Ishikawa (cell line): ENCODE results near the gene ZMPSTE24.

Source experiments
- CEBPB ChIP-seq: IDR thresholded peaks from 2 replicates; pipeline ENCODE4 v1.6.1; 2012
- CREB1 ChIP-seq: IDR thresholded peaks from 2 replicates; pipeline ENCODE4 v1.6.1; 2012; ENCODE audit warnings: low read depth
- EGR1 ChIP-seq: IDR thresholded peaks from 2 replicates; pipeline ENCODE4 v1.6.1; 2012
- EP300 ChIP-seq: IDR thresholded peaks from 2 replicates; pipeline ENCODE4 v1.6.1; 2012; ENCODE audit warnings: borderline replicate concordance
- FOXM1 ChIP-seq: IDR thresholded peaks from 2 replicates; pipeline ENCODE4 v1.6.1; 2012; ENCODE audit warnings: low read depth, borderline replicate concordance
- NFIC ChIP-seq: IDR thresholded peaks from 2 replicates; pipeline ENCODE4 v1.6.1; 2012
- RAD21 ChIP-seq: IDR thresholded peaks from 2 replicates; pipeline ENCODE4 v1.6.1; 2012; ENCODE audit warnings: low read depth
- TAF1 ChIP-seq: IDR thresholded peaks from 2 replicates; pipeline ENCODE4 v1.6.1; 2012; ENCODE audit warnings: low read depth, mild to moderate bottlenecking
- TCF12 ChIP-seq: IDR thresholded peaks from 2 replicates; pipeline ENCODE4 v1.6.1; 2012; ENCODE audit warnings: low read depth
- TEAD4 ChIP-seq: IDR thresholded peaks from 2 replicates; pipeline ENCODE4 v1.6.1; 2012
- YY1 ChIP-seq: IDR thresholded peaks from 2 replicates; pipeline ENCODE4 v1.6.1; 2012; ENCODE audit warnings: low read depth
- ZBTB7A ChIP-seq: IDR thresholded peaks from 2 replicates; pipeline ENCODE4 v1.6.1; 2012; ENCODE audit warnings: low read depth
- TF ChIP-seq, protein P1 (sequence below): IDR thresholded peaks from 2 replicates; pipeline ENCODE4 v1.6.1; 2012
- TF ChIP-seq, protein P2 (sequence below): IDR thresholded peaks from 2 replicates; pipeline ENCODE4 v1.6.1; 2012; ENCODE audit warnings: low read depth, mild to moderate bottlenecking
- TF ChIP-seq, protein P3 (sequence below): IDR thresholded peaks from 2 replicates; pipeline ENCODE4 v1.6.1; 2012

Gene ZMPSTE24

DNA sequence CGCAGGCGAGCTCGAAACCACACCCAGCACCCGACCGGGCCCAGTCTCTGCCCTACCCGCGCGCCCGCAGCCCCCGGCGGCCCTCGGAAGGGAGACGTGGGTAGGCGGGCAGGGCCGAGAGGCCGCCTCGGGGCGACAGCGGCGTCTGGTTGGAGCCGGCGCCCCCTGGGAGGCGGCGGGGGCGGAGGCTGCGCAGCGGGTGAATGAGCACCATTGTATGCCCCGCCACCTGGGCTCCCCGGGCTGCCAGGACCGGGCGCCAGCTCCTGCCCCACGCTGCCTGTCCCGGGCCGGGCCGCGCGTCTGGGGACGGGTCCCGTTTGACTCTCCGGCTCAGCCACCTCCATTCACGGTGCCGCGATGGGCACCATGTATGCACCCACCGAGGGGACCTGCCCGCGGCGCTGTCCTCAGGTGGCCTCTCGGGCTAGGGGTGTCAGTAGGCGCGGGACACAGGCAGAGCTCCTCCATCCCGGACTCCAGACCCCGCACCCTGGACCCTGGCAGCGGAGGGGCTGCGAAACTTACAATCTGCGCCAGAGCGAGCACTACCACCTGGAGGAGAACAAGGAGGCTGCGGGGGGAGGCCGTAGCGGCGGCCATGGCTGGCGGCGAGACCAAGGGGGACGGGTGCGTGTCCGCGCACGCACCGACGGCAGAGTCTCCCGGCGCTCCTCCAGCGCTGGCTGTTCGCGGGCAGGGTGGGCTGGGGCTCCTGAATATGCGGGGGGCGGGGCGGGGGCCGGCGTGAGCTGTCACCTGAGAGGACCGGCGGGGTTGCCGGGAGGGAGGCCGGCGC is 58.8 kb downstream of the ZMPSTE24 start, which contains the start of gene COL9A2:
Gene COL9A2 (minus strand): TSS at position 692 of the 799 bp plus-strand sequence. CDS start 89 bp downstream, at position 603.
- peak; percentile 76; the same call in 1 of the 2 replicates for TF ChIP-seq TCF12
- TF ChIP-seq EP300, result peak; percentile 44; the same call in 1 of the 2 replicates
- TF ChIP-seq EGR1, result peak; percentile 91
- TF ChIP-seq, protein P1, sequence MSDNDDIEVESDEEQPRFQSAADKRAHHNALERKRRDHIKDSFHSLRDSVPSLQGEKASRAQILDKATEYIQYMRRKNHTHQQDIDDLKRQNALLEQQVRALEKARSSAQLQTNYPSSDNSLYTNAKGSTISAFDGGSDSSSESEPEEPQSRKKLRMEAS, result no peak; the same call in 1 of the 2 replicates
- TF ChIP-seq NFIC, result peak; percentile 56; the same call in 1 of the 2 replicates
- no peak; the same call in 1 of the 2 replicates for TF ChIP-seq ZBTB7A
- no peak for TF ChIP-seq TEAD4

DNA sequence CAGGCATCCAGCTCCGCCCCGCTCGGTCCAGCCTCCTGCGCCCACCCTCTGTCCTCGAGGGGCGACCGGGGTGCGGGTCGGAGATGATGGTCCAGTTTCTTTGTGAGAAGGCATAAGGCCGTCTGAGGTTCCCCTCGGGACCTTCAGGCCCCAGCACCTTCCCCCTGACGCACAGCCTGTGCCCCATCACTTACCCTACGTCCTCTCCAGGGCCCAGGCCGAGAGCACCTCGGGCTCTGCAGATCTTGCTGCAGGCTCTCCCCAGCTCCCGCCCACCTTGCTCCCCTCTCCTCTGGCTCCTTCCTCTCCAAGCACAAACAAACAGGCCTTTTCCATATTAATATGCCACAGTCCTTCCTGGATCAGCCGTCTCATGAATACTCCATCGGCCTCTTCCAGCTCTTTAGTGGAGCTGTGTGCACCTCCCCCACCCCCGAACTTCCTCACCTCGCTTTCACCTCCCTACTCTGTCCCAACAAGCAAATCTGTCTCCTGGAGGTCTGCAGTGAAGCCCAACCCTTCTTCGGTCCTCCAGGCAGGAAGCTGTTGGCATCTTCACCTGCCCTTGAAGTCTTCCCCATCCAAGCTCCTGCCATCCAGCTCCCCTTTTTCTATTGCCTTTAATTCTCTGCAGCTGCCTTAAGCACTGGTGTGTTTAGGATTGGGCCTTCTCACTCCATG is 59.5 kb downstream of the ZMPSTE24 start:
- no peak for TF ChIP-seq NFIC
- TF ChIP-seq, protein P1, result no peak
- TF ChIP-seq YY1, result no peak
- TF ChIP-seq, protein P2, sequence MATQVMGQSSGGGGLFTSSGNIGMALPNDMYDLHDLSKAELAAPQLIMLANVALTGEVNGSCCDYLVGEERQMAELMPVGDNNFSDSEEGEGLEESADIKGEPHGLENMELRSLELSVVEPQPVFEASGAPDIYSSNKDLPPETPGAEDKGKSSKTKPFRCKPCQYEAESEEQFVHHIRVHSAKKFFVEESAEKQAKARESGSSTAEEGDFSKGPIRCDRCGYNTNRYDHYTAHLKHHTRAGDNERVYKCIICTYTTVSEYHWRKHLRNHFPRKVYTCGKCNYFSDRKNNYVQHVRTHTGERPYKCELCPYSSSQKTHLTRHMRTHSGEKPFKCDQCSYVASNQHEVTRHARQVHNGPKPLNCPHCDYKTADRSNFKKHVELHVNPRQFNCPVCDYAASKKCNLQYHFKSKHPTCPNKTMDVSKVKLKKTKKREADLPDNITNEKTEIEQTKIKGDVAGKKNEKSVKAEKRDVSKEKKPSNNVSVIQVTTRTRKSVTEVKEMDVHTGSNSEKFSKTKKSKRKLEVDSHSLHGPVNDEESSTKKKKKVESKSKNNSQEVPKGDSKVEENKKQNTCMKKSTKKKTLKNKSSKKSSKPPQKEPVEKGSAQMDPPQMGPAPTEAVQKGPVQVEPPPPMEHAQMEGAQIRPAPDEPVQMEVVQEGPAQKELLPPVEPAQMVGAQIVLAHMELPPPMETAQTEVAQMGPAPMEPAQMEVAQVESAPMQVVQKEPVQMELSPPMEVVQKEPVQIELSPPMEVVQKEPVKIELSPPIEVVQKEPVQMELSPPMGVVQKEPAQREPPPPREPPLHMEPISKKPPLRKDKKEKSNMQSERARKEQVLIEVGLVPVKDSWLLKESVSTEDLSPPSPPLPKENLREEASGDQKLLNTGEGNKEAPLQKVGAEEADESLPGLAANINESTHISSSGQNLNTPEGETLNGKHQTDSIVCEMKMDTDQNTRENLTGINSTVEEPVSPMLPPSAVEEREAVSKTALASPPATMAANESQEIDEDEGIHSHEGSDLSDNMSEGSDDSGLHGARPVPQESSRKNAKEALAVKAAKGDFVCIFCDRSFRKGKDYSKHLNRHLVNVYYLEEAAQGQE, result no peak
- TF ChIP-seq EGR1, result no peak
- no peak for TF ChIP-seq TCF12
- no peak for TF ChIP-seq EP300
- no peak for TF ChIP-seq ZBTB7A
- TF ChIP-seq TAF1, result no peak
- no peak for TF ChIP-seq CREB1

DNA sequence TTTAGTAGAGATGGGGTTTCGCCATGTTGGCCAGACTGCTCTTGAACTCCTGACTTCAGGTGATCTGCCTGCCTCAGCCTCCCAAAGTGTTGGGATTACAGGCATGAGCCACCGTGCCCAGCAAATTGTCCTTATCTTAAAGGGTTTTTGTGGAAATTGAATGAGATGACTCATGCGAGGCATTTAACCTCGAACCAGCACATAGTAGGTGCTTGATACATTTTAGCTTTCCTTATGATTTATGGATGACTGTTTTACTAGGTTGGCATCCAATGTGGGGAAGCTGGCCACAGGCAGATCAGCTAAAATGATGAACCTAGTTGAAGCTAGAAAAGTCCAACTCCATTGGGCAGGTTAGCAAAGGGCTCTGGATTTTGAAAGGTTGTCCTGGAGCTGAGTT is 60.4 kb downstream of the ZMPSTE24 start:
- TF ChIP-seq YY1 (no peak), FOXM1 (no peak), TCF12 (no peak), ZBTB7A (no peak), TAF1 (no peak), RAD21 (no peak), TEAD4 (no peak)
- TF ChIP-seq, protein P2, result no peak

DNA sequence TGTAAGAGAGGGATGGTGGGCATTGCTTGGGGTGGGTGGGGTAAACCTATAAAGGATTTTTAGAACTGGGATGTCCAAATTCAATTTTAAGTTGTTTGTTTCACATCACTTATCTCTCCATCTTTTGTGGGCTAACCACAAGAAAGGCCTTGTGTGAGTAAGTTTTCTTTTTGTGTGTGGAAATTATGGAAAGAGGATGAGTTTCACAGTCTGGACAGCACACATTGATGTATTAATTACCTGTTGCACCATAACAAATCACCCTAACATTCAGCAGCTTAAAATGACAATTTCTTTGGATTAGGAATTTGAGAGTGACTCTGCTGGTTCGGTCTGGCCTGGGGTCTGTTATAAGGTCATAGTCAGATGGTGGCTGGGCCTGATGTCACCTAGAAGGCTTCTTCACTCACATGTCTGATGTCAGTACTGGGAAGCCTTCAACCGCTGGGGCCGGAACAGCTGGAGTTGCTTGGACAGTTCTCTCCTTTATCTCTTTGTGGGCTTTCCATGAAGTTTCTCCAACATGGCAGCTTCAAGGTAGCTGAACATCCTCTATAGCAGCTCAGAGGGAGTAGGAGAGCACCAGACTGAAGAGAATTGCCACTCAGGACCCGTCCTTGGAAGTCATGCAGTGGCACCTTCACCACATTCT is 61.1 kb downstream of the ZMPSTE24 start:
- TF ChIP-seq, protein P3, sequence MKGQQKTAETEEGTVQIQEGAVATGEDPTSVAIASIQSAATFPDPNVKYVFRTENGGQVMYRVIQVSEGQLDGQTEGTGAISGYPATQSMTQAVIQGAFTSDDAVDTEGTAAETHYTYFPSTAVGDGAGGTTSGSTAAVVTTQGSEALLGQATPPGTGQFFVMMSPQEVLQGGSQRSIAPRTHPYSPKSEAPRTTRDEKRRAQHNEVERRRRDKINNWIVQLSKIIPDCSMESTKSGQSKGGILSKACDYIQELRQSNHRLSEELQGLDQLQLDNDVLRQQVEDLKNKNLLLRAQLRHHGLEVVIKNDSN, result no peak
- TF ChIP-seq TEAD4, result no peak
- TF ChIP-seq EP300, result no peak
- TF ChIP-seq CREB1, result no peak
- no peak for TF ChIP-seq TAF1
- no peak for TF ChIP-seq FOXM1

DNA sequence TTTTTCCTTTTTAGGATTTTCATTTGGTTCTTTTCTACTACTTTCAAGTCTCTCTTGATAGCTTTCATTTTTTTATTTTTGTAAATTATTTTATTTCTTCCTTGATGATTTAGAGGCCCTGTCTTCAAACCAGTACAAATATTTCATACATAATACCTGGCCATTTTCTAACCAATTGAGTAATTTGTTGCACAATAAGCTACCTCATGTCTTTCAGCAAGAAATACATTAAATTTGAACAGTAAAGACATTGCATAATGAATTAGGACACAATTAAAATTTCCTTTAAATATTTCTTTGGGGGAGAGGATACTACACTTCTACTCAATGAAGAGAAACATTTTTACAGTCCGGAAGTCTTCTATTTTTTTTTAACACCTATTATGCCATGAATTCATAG is 74.7 kb downstream of the ZMPSTE24 start:
- no peak for TF ChIP-seq YY1
- TF ChIP-seq, protein P2, result no peak
- no peak for TF ChIP-seq TEAD4
- TF ChIP-seq ZBTB7A, result no peak
- no peak for TF ChIP-seq FOXM1
- no peak for TF ChIP-seq TCF12
- TF ChIP-seq, protein P3, result no peak
- no peak for TF ChIP-seq TAF1
- no peak for TF ChIP-seq CEBPB
- no peak for TF ChIP-seq EGR1
- no peak for TF ChIP-seq RAD21
- no peak for TF ChIP-seq CREB1
- TF ChIP-seq, protein P1, result no peak
- TF ChIP-seq NFIC, result no peak
